ENCODE data around the gene ZNF669. TPM values are rescaled to one million over a fixed set of nuclear protein-coding genes. Genes with fewer than 3 reads are reported as not detected.
A peak's percentile ranks its signal among the peaks of the same experiment; 100 is the strongest.

ZNF669 gene
- total and polyA plus RNA-seq, 8 donors = 6.9 to 12.3 (median 10.4) TPM

DNA sequence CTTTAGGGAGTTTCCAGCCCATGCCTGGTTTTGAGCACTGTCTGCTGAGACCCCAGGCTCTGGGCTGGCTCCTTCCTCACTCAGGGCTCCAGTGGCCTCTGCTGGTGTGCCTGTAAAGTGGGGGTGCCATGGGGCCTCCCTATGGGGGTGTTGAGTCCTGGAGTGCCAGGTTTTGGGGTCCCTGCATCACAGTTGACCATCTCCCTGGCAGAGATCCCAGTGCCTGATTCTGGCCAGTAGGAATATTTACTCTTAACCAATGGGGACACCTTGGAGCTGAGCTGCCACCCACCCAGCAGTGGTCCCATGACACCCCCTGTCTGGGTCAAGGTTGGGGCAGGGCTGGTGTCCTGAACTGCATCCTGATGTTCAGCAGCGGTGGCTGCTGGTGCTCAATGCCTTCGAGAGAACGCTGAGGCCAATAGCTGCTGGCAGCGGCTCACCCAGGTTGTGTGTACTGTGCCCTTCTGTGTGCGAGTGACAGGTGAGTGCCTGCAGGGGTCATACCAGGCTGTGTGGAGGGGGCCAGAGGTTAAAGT is 9.6 kb upstream of the ZNF669 start:
- DNase-seq = no peak
- Histone ChIP-seq H3K4me3 (no peak overlapping the region), H3K9me3 (no peaks in the 10 kb centered on the region), H3K36me3 (no peaks in the 10 kb centered on the region), H3K27ac (no peak overlapping the region), H3K27me3 (peaks cover 0 to 45% of the 10 kb centered on the region in 2 donors), H3K4me1 (peaks cover 6 to 25% of the 10 kb centered on the region in 2 donors)
- intact Hi-C loops (cut with DNase I) = no loop called here
- TF ChIP-seq, protein P1, sequence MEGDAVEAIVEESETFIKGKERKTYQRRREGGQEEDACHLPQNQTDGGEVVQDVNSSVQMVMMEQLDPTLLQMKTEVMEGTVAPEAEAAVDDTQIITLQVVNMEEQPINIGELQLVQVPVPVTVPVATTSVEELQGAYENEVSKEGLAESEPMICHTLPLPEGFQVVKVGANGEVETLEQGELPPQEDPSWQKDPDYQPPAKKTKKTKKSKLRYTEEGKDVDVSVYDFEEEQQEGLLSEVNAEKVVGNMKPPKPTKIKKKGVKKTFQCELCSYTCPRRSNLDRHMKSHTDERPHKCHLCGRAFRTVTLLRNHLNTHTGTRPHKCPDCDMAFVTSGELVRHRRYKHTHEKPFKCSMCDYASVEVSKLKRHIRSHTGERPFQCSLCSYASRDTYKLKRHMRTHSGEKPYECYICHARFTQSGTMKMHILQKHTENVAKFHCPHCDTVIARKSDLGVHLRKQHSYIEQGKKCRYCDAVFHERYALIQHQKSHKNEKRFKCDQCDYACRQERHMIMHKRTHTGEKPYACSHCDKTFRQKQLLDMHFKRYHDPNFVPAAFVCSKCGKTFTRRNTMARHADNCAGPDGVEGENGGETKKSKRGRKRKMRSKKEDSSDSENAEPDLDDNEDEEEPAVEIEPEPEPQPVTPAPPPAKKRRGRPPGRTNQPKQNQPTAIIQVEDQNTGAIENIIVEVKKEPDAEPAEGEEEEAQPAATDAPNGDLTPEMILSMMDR (IDR thresholded peaks at IDR 0.05) = no peak
- ATAC-seq = no peak

DNA sequence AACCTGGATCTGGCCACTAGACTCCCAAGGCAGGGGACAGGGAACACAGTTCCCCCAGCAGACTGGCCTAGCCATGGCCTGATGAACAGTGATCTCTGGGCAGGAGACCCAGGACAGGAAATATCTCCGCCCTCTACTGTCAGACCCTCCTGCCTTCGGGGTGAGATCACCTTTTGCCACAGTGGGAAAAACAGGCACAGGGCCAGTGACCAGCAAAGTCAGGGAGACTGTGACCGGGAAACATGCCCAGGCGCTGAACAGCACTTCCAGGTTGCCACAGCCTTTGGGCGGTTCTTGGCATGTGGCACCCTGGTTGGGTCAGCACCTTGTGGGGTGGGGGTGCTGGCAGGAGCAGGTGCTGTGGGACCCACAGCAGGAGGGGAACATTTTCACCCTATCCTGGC is 8.9 kb upstream of the ZNF669 start:
- TF ChIP-seq, protein P1 (IDR thresholded peaks at IDR 0.05) = no peak
- peak; percentile 8 for ATAC-seq
- peaks cover 0 to 47% of the 10 kb centered on the region in 2 donors for H3K27me3 ChIP-seq
- H3K27ac ChIP-seq = no peak overlapping the region
- no peak for DNase-seq
- H3K4me1 ChIP-seq = peaks cover 6 to 25% of the 10 kb centered on the region in 2 donors
- intact Hi-C loops (cut with DNase I) = no loop called here
- no peak overlapping the region for H3K4me3 ChIP-seq
- no peaks in the 10 kb centered on the region for H3K9me3 ChIP-seq
- H3K36me3 ChIP-seq = no peaks in the 10 kb centered on the region

DNA sequence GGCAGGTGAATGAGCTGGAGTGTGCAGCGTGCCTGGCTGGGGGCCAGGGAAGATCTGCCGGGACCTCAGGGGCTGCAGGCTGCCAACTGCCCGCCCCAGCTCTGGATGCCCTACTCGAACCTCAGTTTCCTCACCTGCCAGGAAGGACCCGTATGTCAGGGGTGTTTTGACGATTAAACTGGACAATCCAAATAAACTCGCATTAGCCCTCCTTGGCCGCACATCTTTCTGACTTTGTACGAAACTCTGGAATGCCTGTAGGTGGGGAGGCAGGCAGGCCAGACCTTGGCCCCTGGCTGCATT is 8.3 kb upstream of the ZNF669 start:
- ATAC-seq = no peak
- no peak for DNase-seq
- H3K9me3 ChIP-seq = no peaks in the 10 kb centered on the region

DNA sequence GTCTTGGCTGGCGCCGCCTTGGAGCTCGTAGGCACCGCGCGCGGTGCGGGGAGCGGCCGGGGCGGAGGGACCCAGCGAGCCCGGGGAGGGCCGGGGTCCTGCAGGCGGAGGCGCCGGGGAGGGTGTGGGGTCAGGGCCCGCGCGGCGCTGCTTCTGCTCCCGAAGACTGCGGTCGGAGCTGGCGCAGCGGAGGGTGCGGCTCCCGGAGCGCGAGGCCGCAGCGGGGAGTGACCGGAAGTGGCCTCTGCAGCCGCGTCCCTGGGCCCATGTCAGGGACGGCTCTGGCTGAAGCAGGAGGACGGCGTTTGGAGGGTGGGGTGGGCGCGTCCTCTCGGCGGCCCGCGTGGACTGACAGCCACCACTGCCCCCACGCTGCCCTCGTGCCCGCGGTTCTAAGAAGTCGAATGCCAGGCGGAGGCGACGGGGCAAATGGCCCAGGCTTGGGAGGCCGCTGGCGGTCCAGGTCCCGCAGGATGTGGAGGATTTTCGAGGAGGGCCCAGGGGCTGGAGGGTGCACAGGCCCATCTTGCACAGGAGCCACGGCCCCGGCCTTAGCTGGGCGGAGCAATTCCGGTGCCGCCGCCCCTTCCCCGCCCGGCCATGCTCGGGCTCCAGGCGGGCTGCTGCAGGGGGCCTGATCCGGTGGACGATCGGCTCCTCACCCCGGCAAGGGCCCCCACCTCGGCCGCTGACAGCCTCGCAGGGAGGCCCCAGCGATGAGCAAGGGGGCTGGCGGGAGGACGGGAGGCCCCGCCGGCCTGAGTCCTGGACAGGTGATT is 7.7 kb upstream of the ZNF669 start:
- Histone ChIP-seq H3K9me3 (no peaks in the 10 kb centered on the region), H3K27ac (peak overlapping the region; percentile 65 to 78), H3K4me1 (peaks cover 6 to 25% of the 10 kb centered on the region in 2 donors), H3K4me3 (peak overlapping the region; percentile 64 to 65), H3K27me3 (peaks cover 0 to 47% of the 10 kb centered on the region in 2 donors), H3K36me3 (no peaks in the 10 kb centered on the region)
- ATAC-seq (peak; percentile 94), DNase-seq (peak; percentile 59 to 94 (median 73))
- TF ChIP-seq, protein P1 (IDR thresholded peaks at IDR 0.05) = no peak
- intact Hi-C loops (cut with DNase I) = no loop called here

More for the DNA sequence above, 8.3 kb upstream of the ZNF669 start:
- peak overlapping the region in 1 of 2 donors; percentile 78 for H3K27ac ChIP-seq
- no peaks in the 10 kb centered on the region for H3K36me3 ChIP-seq
- H3K27me3 ChIP-seq = peaks cover 0 to 47% of the 10 kb centered on the region in 2 donors
- intact Hi-C loops (cut with DNase I) = no loop called here
- H3K4me1 ChIP-seq = peaks cover 6 to 25% of the 10 kb centered on the region in 2 donors
- TF ChIP-seq, protein P1 (IDR thresholded peaks at IDR 0.05) = no peak
- H3K4me3 ChIP-seq = peak overlapping the region; percentile 64 to 65

DNA sequence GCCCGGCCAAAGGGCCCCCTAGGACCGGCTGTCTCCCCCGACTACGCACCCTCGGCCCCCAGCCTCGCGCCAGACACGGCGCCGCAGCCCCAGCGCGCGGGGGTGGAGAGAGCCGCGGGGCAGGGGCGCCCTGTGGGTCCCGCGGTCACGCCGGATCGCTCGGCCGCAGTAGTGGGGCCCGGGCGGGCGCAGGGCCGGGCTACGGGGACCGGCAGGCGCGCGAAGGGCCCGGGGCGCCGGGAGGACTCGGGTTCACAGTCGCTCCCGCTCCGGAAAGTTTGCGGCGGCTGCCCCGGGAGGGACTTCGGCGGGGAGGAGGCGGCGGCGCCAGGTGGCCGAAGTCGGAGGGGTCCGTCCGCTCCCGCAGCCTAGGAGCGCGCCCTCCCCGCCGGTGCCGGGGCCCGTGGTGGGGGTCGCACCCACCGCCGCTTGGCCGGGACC is 7.1 kb upstream of the ZNF669 start:
- H3K27ac ChIP-seq = peak overlapping the region; percentile 65 to 78
- intact Hi-C loops (cut with DNase I) = no loop called here
- TF ChIP-seq, protein P1 (IDR thresholded peaks at IDR 0.05) = no peak

More for the DNA sequence above, 7.1 kb upstream of the ZNF669 start:
- no peaks in the 10 kb centered on the region for H3K9me3 ChIP-seq
- ATAC-seq (peak; percentile 24), DNase-seq (peak in 3 of 4 donors; percentile 13 to 84 (median 29))
- peak overlapping the region; percentile 64 to 65 for H3K4me3 ChIP-seq
- H3K27me3 ChIP-seq = peaks cover 0 to 47% of the 10 kb centered on the region in 2 donors
- no peaks in the 10 kb centered on the region for H3K36me3 ChIP-seq
- H3K4me1 ChIP-seq = peaks cover 6 to 25% of the 10 kb centered on the region in 2 donors
